ENCODE results near the gene ADGRD1.
"Not testable (repeated sequence)": the region's sequence is repeated elsewhere in the genome, so short reads cannot be mapped to it uniquely, and the experiment has no call there.

ADGRD1 gene

DNA sequence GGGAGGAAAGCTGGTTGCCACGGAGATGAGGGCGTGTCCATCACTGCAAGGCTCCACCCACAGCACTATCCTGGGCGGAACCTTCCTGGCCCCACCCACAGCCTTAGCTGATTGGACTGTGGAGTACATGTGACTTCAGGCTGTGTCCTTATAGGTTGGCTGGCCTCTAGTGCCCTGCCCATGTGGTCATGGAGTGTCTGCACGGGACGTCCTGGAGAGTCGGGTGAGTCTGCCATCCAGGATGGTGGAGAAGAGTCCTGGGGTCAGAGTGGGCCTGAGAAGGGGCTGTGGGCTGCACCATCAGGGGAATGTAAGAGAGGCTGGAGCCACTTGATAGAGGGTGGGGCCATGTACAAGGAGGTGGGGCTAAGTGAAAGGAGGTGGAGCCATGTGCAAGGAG, 117.0 kb downstream of the ADGRD1 start:
- not testable (repeated sequence) for DNase-seq (ENCODE audit: low read depth in 2 of 3, low spot score in 1 of 3)

DNA sequence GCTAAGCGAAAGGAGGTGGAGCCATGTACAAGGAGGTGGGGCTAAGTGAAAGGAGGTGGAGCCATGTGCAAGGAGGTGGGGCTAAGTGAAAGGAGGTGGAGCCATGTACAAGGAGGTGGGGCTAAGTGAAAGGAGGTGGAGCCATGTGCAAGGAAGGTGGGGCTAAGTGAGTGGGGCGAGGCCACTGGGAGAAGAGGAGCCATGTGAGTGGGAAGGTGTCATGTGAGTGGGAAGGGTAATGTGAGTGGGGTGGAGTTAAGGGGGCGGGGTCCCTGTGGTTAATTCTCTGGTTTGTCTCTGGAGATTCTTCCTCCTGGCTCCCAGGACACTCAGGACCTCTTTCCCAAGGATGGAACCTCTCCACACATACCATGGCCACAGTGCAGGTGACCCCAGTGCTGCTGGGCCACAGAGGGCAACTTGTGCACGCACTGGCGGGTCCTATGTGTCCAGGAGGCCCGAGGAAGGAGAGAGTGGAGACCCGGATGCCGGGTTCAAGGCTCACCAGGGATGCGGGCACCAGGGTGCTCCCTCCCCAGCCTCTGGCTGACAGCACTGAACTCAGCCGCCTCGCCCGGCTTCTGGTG, 117.6 kb downstream of the ADGRD1 start:
- not testable (repeated sequence) for DNase-seq (ENCODE audit: low read depth in 2 of 3, low spot score in 1 of 3)

DNA sequence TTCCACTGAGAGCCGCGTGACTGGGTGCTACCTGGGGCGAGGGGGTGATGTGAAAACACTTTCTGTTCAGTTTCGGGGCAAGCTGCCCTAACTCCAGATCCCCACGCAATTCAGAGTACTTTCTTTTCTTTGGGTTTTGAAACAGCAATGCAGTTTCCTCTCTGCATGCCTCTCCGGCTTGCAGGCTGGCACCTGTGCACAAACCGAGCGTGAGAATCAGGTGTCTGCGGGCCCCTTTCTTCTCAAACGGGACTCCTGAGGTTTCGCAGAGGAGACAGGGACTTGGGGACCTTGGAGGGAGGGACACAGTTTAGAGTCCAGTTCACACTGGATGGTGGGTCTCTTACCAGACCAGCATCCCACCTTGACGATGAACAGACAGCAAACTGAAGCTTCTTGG, 118.2 kb downstream of the ADGRD1 start:
- DNase-seq (ENCODE audit: low read depth in 2 of 3, low spot score in 1 of 3), result not testable (repeated sequence)

DNA sequence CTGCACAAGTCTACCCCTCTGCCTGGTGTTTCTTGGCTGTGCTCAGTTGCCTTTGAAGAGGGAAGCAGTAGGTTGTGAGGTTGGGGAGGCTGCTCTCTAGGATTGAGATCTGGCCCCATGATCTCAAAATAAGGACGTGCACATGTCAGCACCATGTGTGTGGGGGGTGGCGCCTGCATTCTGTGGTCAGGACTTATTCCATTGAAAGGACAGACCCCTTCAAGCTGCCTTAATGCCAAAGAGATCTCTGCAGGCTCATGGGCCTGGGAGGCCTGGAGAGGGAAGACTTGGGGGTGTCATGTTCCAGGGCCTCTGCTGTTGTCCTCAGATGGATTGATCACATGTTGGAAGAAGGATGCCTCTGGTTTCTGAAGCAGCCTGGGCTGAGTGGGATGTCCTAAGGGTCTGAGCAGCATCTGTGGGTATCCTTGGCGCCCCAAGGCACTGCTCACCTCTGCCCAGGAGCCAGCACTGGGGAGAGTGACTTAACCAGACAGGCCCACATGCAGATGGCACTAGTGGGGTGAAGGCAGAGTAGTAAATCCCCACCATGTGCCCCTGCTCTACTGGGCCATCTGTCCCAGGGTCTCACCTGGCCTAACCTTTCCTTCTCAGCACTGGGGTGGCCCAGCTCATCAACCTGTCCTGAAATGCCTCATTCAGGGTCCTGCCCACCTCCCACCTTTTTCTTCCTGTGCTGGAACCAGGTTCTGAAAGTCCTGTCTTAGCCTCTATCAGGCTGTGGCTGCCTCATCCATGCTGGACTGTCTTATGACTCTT, 118.9 kb downstream of the ADGRD1 start:
- no peak for DNase-seq (ENCODE audit: low read depth in 2 of 3, low spot score in 1 of 3)

DNA sequence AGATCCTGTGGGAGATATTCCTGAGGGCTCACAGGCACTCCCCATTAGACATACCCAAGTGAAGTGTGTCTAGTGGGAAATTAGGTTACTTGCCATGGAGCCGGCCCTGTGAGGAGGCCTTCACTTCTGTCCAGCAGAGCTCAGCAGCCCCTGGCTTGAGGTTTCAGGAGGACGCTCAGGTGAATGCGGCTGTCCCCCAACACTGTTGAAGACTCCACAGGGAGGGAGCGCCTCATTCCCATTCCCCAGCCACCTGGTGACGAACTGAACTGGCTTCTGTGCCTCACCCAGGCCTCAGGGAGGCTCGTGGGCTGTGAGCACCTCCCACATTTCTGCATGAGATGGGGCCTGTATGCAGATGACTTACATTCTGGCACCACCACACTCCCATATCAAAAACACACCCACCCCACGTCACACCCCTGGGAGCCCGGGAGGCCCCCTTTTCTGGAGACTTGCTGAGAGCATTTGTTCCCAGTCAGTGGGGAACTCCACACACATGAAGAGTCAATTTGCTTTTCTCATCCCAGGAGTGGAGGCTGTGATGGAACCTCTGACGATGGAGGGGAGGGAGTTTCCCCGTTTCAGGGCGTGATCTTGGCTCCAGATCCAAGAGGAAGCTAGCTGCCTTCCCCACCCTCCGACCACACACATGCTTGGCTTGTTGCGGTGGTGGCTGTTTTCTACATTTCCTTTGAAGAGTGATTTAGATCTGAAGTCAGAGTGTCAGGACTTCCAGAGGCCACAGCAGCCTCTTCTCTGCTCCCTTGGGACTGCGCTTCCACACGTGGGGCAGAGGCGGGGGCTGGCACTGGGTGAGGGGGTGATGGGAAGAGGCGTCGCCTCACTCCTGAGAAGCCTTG, 120.7 kb downstream of the ADGRD1 start:
- DNase-seq (ENCODE audit: low read depth in 2 of 3, low spot score in 1 of 3), result no peak

DNA sequence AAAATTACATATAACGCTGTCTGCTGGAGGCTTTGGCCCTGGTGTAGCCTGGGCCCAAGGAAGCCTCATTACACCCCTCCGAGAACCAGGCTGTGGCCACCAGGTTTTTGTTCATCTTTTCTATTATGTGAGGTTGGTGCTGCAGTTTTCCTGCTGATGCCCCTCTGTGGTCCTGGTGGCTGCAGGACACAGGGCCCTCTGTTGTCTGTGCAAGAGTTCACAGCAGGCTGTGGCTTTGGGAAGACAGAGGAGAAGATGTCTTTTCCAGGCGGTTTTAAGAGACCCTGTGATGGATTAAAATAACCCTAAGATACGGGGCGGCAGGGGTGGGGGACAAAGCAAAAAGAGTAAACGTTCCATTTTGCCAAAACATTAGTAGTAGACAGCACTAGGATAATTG, 121.5 kb downstream of the ADGRD1 start:
- no peak for DNase-seq (ENCODE audit: low read depth in 2 of 3, low spot score in 1 of 3)

DNA sequence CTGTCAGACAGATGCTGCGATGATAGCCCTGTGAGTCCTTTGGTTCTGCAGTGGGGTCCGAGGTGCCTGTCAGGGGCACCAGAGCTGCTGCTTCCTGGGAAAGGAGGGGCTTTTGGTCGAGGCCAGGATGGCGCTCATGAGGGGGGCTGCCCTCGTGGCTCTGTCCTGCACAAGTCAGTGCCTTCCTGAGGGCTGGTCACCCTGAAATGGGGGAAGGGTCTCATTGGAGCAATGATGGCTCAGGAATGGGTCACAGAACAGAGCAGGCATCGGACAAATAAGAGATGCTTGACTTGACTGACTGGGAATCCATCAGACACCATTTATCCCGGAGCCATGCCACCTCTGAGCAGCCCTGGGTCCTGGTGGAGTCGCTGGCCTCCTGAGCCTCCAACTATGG, 121.9 kb downstream of the ADGRD1 start:
- DNase-seq (ENCODE audit: low read depth in 2 of 3, low spot score in 1 of 3), result no peak

DNA sequence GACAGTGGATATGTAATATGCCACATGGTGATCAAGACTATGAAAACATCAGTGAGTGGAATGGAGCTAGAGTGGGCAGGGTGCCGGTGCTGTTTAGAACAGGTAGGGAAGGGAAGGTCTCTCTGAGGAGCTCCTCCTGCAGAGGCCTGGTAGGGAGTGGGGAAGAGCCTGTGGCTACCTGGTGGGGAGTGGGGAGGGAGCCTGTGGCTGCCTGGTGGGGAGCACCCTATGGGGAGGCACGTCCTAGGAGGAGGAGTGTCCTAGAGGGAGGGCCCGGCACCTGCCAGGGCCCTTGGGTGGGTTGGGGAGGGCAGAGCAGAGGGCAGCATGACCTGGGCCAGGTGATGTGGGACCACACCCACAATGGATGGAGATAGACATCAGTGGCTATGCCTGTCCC, 122.6 kb downstream of the ADGRD1 start:
- DNase-seq (ENCODE audit: low read depth in 2 of 3, low spot score in 1 of 3), result no peak

DNA sequence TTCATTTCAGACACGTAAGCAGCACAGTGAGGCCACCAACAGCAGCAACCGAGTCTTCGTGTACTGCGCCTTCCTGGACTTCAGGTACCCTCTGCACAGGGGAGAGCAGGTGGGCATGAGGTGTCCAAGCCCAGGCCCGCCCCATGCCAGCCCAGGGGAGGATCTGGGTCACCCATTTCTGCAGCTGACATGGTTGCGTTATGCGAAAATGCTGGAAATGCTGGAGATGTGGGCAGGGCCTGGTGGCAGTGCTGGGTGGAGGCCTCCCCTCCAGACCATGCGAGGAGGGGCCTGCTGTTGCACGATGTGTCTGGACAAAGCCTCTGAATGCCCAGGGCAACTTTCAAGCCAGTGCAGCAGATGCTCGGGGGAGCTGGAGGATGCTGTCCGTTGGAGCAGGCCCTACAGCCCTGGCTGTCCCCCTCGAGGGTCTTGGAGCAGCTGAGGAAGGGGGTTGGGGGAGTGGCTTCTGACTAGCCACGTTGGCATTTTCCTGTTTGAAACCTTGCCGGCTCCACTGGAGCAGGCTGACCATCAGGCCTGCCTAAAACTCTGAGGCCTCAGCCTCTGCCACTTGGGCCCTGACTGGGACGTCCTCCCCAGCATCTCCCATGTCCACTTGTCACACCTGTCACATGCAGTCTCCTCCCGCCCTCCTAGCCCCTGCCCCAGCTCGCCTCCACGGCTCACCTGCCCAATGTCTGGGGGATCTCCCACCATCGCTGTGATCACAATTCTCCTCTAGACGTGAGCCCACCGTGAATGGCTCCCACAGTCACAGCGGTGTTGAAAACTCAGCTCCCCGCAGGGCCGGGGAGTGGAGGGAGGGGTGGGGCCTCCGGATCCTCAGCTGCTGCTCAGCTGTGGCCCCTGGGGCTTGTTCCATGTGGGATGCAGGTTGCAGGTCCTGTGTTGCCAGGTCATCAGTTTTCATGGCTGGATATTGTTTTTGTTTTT, 123.4 kb downstream of the ADGRD1 start:
- no peak for DNase-seq (ENCODE audit: low read depth in 2 of 3, low spot score in 1 of 3)

DNA sequence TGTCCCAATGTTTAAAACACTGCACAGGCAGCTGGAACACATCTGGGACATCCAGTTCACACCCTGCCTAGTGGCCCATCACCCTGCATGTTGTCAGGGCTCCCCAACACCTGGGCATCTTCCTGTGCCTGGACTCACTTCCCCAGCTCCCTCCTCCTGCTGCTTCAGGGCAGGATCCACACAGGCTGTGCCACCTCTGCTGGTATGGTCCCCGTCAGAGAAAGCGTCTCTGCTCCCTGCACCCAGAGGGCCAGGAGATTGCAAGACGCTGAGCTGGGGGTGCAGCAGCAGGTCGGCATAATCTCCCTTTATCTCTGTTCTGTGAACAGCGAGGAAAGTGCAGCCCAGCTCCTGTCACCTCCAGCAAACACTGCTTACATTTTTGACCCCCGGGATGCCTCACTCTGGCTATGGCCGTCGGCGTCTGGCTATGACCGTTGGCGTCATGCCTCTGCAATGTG, 124.3 kb downstream of the ADGRD1 start:
- no peak for DNase-seq (ENCODE audit: low read depth in 2 of 3, low spot score in 1 of 3)

DNA sequence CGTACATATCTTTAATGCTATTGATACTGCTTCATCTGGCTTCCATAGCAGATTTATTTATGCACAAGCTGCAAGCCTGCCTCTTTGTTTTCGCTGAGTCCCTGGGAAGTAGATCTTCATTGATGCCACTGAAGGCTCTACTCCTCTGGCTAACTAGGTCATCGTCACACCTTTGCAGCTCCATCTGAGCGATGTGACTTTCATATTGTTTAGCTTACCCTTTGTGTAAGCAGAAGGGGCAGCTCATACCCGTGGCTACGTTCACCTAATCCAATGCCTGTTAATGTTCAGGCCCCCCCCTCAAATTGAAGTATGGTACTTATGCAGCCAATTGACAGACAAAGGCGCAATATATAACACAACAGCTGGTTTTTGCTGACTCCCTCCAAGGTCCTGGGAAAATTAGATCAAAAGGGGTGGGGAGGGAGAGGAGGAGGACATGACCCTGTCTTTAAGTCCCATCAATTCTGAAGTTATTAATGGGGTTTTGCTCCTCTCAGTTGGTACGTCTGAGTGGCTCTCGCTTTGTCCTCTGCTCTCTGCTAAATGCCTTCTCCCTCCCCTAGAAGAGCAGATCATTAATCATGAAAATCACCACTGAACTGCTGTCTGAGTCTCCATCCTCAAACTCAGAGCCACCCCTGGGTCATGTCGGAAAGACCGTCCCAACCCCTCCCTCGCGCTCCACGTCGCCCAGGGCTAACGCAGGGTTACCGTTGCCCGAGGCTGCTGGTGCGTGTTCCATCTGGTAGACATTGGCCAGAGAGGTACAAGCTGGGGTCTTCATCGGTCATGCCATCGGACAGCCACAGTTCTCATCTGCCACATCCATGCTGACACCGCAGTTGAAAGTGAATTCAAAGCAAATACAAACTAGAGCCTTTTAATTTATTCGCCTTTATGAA, 128.8 kb downstream of the ADGRD1 start:
- DNase-seq (ENCODE audit: low read depth in 2 of 3, low spot score in 1 of 3), result no peak

DNA sequence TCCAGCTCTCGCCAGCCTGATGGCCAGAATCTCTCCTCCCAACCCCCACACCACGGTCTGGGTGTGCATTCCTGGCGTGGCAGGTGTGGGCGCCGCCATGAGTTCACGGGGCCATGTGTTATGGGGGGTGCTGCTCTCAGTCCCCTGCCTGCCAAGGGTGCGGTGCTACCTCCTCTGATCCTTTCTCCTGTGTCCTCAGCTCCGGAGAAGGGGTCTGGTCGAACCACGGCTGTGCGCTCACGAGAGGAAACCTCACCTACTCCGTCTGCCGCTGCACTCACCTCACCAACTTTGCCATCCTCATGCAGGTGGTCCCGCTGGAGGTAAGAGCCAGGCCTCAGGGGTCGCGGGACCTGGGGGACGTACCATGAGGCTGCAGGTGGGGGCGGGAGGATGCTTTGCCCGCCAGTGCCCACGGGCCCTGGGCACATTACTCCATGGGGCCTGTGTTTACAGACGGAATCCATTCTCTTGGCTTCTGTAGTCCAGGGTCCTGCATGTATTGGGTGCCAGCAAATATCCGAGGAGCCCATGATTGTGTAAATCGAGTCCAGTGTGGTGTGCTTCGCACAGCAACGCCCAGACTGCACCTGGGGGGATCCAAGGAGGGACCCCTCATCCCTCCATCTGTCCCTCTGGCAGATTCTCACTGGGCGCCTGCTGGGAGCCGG, 130.8 kb downstream of the ADGRD1 start:
- no peak for DNase-seq (ENCODE audit: low read depth in 2 of 3, low spot score in 1 of 3)

DNA sequence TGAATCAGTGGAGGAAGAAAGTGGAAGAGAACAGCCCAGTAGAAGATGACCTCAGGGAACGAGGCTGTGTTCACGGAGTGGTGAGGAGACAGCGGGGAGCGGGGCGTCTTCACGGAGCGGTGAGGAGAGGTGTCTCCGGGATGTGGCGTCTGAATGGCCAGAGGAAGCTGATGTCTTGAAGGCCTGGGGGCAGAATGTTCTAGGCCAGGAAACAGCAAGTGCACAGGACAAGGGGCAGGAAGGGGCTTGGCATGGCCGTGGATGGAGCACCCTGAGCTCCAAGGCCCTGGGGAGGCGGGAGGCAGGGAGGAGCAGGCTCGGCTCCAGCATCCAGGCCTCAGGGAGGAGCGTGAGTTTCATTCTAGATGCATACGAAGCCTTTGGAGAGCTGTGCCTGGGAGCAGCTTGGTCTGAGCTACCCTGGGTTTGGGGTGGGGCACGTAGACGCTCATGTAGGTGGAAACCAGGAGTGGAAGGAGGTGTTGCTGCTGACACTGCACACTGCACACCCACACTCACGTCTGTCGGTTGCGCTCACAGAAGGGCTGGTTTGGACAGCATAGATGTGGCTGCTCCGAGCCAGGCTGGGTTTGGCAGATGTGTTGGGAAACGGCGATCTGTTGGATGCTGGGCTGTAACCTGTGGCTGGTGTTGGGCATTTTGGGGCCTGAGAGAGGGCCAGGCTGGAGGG, 131.6 kb downstream of the ADGRD1 start:
- no peak for DNase-seq (ENCODE audit: low read depth in 2 of 3, low spot score in 1 of 3)

DNA sequence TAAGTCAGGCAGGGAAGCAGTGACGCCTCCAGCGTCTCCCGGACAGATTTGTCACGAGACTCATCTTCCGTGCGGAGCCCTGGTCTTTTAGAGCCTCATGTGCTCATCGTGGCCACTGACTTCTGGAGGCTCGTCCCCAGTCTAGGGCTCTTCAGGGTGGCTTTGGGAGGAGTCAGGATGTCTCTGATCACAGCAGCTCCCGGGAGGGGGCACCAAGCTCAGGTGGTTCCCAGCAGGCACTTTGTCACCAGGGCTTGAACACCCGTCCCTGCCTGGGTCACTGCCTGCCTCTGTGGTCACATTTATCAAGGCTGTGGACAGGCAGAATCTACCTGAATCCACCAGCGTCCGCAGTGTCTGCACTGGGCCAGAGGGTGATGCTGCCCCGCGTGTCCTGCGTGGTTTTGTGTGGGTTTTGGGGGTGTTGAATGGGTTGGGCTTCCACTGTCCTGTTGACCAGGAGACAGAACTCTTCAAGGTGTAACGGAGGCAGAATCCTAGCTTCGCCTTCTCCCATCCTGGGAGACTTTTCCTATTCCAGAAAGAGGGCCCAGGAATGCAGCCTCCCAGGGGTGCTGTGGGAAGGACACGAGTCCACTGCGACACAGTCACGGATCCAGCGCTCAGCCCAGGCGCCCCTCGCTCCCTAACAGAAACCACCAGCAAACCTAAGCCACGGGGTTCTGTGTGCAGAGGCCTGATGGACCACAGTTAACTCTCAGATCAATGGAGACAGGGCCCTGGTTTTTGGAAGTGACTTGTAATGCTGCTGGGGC, 132.3 kb downstream of the ADGRD1 start:
- DNase-seq (ENCODE audit: low read depth in 2 of 3, low spot score in 1 of 3), result no peak

DNA sequence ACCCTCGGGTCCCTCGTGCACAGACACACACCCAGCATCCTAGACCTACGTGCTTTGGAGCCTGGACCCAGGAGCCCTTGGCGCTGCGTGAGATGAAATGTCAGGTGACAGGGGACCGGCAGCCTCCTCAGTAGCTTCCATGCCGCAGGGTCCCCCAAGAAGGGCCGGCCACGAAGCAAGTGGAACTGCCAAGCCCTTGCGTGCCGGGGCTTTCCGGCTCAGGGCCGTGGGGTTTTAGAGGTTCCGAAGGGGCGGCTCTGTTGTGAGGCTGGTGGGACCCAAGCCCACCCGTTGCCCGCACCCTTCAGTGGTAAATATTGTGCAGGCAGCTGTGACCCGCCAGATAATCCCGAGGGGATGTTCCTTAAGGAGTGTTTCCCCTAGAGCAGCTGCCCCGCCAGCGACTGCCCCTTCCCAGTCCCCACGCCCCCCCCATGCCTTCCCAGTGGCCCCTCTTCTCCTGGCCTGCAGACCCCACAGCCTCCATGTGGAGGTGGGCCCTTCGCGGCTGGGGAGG, 133.7 kb downstream of the ADGRD1 start:
- DNase-seq (ENCODE audit: low read depth in 2 of 3, low spot score in 1 of 3), result no peak

DNA sequence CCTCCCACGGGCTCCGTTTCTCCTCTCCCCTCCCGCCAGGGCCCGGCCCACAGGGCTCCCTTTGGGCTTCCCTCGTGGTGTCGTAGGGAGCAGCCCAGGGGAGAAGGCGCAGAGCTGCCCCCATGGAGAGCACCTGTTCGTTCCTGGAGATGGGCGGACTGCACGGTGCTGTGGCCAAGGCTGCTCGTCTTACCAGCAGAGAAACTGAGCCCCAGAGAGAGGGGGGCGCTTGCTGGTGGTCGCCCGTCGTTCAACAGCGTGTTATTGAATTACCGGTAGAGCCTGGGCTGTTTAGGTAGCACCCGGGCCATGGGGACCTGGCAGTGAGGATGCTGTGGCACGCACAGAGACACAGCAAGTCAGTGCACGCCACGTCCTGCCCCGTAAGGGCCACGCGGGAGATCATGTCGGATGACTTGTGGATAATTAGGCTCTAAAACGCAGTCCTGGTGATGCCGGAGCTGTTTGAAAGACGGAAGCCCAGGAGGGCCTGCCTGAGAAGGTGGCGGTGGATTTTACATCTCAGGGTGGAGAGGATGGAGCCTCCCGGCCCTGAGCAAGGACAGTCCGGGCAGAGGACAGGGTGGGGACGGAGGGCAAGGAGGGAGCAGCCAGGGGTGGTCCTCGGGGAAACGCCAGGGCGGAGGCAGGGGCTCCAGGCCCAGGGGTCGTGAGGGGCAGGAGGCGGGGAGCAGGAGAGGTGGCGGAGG, 134.4 kb downstream of the ADGRD1 start:
- DNase-seq (ENCODE audit: low read depth in 2 of 3, low spot score in 1 of 3), result no peak

Measured in stimulated activated CD4-positive, alpha-beta T cell treated with anti-CD3 and anti-CD28 coated beads, Interleukin-12 subunit alpha, Interleukin-12 subunit beta, amount 100 ng/mL, for 48 hours (primary cell).